T-helper 1 cell (primary cell): ENCODE data around the gene AGTR1.
"Not testable (repeated sequence)": the region's sequence is repeated elsewhere in the genome, so short reads cannot be mapped to it uniquely, and the experiment has no call there.

ENCODE experiments used
- DNase-seq, 5 donors: peaks; one replicate each; pipeline ENCODE4 v3.0.0-alpha.2; 2012 to 2020

Gene AGTR1

DNA sequence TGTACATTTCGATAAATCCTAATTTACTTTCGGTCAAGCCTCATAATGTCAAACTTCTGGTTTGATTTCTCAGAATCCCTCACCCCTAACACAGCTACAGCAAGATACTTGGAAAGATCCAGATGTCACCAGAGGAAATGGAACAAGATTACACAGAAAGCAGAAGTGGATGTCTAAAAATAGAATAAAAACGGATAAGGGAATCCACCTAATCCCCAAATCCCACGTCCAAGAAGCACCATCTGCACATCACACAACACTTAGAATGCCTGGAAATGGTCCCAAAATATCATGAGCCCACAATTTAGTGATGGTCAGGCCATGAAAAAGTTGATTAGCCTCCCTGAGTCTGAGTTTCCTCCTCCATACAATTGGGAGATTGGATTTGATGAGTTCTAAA is 61.7 kb downstream of the AGTR1 start:
- DNase-seq: no peak

DNA sequence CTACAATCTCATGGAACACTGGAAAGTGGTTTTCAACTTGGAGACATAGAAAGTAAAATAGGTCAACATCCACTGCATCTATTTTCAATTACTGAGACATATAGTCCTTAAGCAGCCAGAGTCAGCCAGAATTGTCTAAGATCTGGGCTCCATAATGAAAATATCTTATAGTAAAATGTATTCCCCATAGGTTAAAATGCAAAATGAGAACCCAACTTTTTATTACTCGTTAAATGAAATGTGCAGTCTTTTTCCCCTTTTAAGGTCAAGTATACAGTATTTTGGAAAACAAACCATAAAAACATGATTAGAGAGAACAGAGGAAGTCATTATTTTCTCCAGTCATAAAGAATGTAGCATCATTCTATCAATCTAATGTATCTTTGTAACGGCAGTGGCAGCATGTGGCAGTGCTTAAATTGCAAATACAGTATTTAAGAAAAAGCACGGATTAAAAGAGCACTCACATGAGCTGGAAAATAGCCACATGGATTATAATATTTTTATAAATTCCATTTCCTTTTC is 65.5 kb downstream of the AGTR1 start:
- no peak for DNase-seq

DNA sequence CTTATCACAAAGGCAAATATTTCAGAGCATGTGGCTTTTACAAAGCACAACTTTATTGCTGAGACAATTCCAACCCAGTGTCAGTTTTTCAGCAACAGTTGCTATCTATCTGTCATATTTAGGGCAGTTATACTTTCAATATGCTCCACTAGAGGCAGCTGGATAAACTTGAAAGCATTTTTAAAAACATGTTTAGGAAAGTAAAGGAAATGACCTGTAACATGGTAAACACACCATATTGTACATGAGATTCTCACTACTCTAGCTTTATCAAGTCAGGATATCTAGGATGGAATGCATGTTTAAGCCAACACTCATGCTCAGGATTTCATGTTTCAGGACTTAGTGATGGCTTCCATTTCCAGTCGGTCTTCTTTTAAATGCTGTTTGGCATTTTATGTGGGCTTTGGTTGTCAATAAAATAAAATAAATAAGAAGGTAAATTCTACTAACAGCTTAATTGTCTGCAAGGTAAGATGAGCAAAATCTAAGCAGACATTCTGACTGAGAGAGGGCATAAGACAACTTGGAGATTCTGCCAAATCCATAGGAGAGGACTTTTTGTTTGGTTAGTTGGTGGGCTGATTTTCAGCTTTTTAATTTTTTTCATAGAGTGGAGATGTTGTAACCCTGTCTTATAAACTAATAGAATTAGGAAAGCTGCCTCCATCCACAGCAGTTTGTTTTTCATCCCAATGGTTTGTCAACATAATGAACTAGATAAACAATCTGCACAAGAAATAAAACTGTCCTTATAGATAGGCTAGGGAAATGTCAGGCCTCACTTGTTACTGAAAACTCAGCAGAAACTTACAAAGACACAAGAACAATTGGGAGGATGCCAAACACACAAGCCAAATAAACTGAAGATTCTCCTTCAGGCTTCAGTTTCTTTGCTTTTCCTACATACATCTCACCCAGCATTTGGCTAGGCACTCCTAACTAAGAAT is 66.6 kb downstream of the AGTR1 start:
- no peak for DNase-seq

DNA sequence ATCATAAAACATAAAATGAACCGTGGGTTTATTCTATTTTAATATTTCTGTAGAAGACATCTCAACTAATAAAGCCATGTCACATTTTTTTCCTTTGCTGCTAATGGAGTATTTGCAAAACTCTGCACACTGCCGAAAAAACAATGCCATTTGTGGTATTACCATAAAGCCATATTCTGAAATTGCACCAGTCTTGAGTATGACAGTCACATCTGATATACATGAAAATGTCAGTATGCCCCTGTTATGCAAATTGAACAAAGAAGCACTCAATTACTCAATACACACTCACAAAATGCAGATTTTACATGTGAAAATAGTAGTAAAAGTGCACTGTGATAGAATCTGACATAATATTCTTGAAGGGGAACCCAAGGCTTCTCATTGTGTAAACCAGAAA is 74.7 kb downstream of the AGTR1 start:
- no peak for DNase-seq

DNA sequence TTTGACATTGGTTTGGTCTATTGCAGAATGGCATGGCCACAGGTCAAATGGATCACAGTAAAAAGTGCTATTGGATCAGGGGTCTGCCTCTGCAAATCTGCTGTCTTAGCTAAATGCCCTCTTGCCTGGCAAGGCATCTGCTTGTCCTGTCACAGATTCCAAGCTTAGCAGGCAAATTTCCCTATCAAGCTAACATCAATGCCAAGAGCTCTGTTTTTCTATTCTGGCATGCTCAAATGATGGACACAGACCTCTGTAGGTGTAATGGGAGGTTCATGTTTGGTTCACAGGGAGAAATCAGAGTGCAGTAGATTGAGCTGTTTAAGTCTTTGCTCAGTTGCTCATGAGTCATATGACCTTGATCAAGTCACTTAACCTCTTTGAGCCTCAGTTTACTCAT is 75.1 kb downstream of the AGTR1 start:
- no peak for DNase-seq

DNA sequence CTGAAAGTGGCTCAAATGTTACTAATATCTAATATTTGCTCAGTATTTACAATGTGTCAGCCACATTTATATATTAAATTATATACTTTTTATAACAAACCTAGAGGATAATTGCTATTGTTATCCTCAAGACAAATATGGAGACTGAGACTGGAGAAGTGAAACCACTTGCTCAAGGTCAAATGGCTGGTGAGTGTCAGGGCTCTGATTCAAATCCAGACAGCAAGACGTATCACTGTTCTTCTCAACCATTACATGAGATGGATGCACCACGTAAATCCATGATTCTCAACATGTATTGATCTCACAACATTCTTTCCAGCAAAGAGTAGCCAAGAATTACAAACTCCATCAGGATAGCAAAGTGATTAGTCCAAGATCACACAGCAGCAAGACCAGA is 76.1 kb downstream of the AGTR1 start:
- DNase-seq: no peak

- no peak for DNase-seq
Measured at GRCh38 chr3:148778926-148779325, 81.2 kb downstream of the AGTR1 start.

GRCh38 chr3:148785026-148785425 is 87.3 kb downstream of the AGTR1 start:
- not testable (repeated sequence) for DNase-seq

DNA sequence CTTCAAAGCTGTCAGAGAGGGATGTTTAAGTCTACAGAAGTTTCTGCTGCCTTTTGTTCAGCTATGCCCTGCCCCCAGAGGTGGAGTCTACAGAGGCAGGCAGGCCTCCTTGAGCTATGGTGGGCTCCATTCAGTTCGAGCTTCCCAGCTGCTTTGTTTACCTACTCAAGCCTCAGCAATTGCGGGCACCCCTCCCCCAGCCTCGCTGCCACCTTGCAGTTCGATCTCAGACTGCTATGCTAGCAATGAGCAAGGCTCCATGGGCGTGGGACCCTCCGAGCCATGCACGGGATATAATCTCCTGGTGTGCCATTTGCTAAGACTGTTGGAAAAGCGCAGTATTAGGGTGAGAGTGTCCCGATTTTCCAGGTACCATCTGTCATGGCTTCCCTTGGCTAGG is 88.5 kb downstream of the AGTR1 start:
- DNase-seq: not testable (repeated sequence)

- DNase-seq: no peak
Measured at GRCh38 chr3:148789146-148789545, 91.4 kb downstream of the AGTR1 start.

- no peak for DNase-seq
Measured at GRCh38 chr3:148789906-148790305, 92.2 kb downstream of the AGTR1 start.

DNA sequence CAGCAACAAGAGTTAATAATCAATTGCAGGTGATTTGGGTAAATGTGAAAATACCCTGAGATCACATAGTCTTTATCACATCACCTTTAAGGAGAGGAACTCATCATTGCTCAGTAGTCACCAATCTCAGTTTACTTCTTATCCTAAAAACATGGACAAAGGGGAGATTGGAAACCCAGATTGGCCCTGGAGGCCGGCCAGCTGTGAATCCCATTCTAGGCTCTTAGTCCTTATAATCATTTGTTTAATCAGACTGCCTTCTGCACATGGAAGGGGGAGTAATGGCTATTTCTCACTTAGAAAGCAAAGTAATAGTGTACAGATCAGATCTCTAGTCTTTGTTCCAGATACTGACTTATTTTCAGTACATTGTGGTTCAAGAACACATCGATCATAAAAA is 92.7 kb downstream of the AGTR1 start:
- DNase-seq: no peak

DNA sequence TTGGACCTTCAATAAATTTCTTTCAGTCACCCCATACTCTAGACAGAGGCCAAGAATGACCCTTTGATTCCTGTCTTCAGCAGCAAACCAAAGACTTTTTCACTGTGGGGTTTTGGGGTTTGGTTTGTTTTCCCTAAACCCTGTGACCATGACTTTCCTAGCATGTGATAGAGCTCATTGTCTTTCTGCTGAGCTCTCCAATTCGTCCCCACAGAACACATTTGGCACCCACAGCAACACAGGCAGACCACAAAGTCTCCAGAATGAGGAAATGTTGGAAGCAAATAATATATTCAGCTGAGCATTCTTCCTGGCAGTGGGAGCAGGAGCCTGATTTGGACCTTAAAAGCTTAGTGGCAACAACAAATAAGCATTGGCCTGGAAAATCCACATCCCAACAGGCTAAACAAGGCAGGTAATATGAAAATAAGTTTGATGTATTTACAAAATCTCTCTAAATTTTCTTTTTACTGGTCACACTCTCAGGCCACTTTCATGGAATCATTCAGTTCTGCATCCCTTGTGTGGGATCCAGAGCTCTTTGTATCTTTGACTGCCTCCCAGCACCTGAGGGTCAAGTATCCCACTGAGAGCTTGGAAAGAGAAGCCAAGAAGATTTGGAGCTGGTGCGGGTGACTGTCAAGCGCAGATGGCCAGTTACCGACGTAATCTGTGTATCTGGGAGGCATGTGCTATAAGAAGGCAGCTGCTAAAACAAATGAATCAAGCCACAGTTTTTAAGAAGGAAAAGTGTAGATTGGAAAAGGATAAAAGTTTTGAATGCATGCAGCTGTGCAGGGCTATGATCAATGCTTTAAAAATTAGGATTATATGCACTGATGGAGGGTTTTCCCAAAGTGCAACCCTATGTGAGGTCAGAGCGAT is 93.4 kb downstream of the AGTR1 start:
- no peak for DNase-seq

DNA sequence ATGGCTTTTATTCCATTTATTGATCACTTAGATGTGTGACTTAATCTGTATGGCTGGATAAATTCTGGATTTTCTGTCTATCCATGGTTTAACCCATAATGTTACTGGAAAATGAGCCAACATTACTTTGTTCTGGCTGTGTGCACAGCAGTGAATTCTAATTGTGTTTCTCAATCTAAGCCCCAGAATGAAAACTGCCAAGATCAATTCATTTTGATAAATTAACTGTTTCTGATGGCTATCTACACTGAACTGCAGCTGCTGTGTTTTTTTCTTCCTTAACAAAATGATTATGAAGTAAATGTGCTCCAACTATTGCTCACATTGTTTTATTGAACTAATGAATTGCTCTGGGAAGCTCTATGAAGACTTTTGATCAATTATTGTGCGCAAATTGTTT is 94.2 kb downstream of the AGTR1 start:
- no peak for DNase-seq

GRCh38 chr3:148792516-148792915 is 94.8 kb downstream of the AGTR1 start:
- DNase-seq: no peak
